Mesendoderm (in vitro differentiated cells): Measurements from ENCODE around the gene PHKG2.
"Not testable (repeated sequence)": the region's sequence is repeated elsewhere in the genome, so short reads cannot be mapped to it uniquely, and the experiment has no call there.

Experiments
- DNase-seq: peaks from one replicate; pipeline ENCODE4 v3.0.0; 2013
- H2AK5ac ChIP-seq: 2 replicates; pipeline ENCODE4 v1.6.1; 2013; ENCODE audit warnings: low read length, inconsistent platforms
- H2BK120ac ChIP-seq: 2 replicates; pipeline ENCODE4 v1.6.1; 2013; ENCODE audit warnings: low read depth, mild to moderate bottlenecking, low read length, moderate library complexity, mixed read lengths
- H2BK15ac ChIP-seq: replicated peaks from 2 replicates; pipeline ENCODE4 v1.6.1; 2013; ENCODE audit warnings: low read depth, mild to moderate bottlenecking, moderate library complexity
- H2BK5ac ChIP-seq: 2 replicates; pipeline ENCODE4 v1.6.1; 2013; ENCODE audit warnings: low read length, inconsistent platforms
- H3K18ac ChIP-seq: 2 replicates; pipeline ENCODE4 v1.6.1; 2013; ENCODE audit warnings: mild to moderate bottlenecking, low read length, mixed read lengths
- H3K23ac ChIP-seq: one replicate; pipeline ENCODE4 v1.6.1; 2013; ENCODE audit warnings: low read length
- H3K27ac ChIP-seq: 2 replicates; pipeline ENCODE4 v1.5.1; 2013; ENCODE audit warnings: low read depth, mild to moderate bottlenecking, inconsistent platforms, low read length, moderate library complexity
- H3K27me3 ChIP-seq: 2 replicates; pipeline ENCODE4 v1.6.1; 2013; ENCODE audit warnings: low read length, control low read depth, mild to moderate bottlenecking, inconsistent platforms; ENCODE audit not compliant: insufficient read depth, poor library complexity
- H3K36me3 ChIP-seq: 2 replicates; pipeline ENCODE4 v1.6.1; 2013; ENCODE audit warnings: low read length, inconsistent platforms; ENCODE audit not compliant: control insufficient read depth, insufficient read depth
- H3K4ac ChIP-seq: one replicate; pipeline ENCODE4 v1.6.1; 2013; ENCODE audit warnings: low read depth, mild to moderate bottlenecking, low read length, moderate library complexity
- H3K4me1 ChIP-seq: 2 replicates; pipeline ENCODE4 v1.6.1; 2013; ENCODE audit warnings: low read depth, low read length, inconsistent platforms; ENCODE audit not compliant: control insufficient read depth
- H3K4me2 ChIP-seq: 2 replicates; pipeline ENCODE4 v1.6.1; 2013; ENCODE audit warnings: low read length
- H3K4me3 ChIP-seq: 2 replicates; pipeline ENCODE4 v1.5.1; 2013; ENCODE audit warnings: mild to moderate bottlenecking, low read length
- H3K56ac ChIP-seq: one replicate; pipeline ENCODE4 v1.6.1; 2013; ENCODE audit warnings: low read length
- H3K79me1 ChIP-seq: 2 replicates; pipeline ENCODE4 v1.6.1; 2013; ENCODE audit warnings: low read length, inconsistent platforms
- H3K79me2 ChIP-seq: 2 replicates; pipeline ENCODE4 v1.6.1; 2013; ENCODE audit warnings: mild to moderate bottlenecking, low read length; ENCODE audit not compliant: control insufficient read depth, insufficient read depth
- H3K9ac ChIP-seq: 2 replicates; pipeline ENCODE4 v1.6.1; 2013; ENCODE audit warnings: low read length, inconsistent platforms
- H4K5ac ChIP-seq: one replicate; pipeline ENCODE4 v1.6.1; 2013; ENCODE audit warnings: low read length
- H4K8ac ChIP-seq: one replicate; pipeline ENCODE4 v1.6.1; 2013; ENCODE audit warnings: low read depth, mild to moderate bottlenecking, control low read depth, low read length, moderate library complexity
- WGBS: extraction: QIAGEN DNeasy Blood & Tissue Kit; methylation state at CpG from one replicate; pipeline ENCODE4 v1.1.7; 2013; ENCODE audit warnings: low lambda C conversion rate, missing lambda C conversion rate; ENCODE audit not compliant: insufficient coverage; ENCODE audit errors: extremely low coverage; 5-methylcytosine and 5-hydroxymethylcytosine counted together

PHKG2 gene

GRCh38 chr16:30703071-30703470 is 45.2 kb upstream of the PHKG2 start:
- not testable (repeated sequence) for H2AK5ac ChIP-seq, DNase-seq, H4K5ac ChIP-seq, H4K8ac ChIP-seq, H3K56ac ChIP-seq, H3K4ac ChIP-seq, H3K4me3 ChIP-seq, H3K23ac ChIP-seq, H2BK15ac ChIP-seq, H3K27me3 ChIP-seq, H3K18ac ChIP-seq, H3K9ac ChIP-seq, H3K4me1 ChIP-seq, H2BK5ac ChIP-seq, H2BK120ac ChIP-seq, H3K27ac ChIP-seq, H3K4me2 ChIP-seq
- peaks cover 11% of the 10 kb centered on the region for H3K79me1 ChIP-seq
- H3K36me3 ChIP-seq = peaks cover 13% of the 10 kb centered on the region
- no CpG with 5 or more reads among the region's 12 CpGs for WGBS
- peaks cover 21% of the 10 kb centered on the region for H3K79me2 ChIP-seq

- peaks cover 21% of the 10 kb centered on the region for H3K79me2 ChIP-seq
- no peak overlapping the region for H2BK5ac ChIP-seq
- no peak overlapping the region for H3K23ac ChIP-seq
- no peak overlapping the region for H2AK5ac ChIP-seq
- H3K18ac ChIP-seq = no peak overlapping the region
- H3K27ac ChIP-seq = no peak overlapping the region
- H4K5ac ChIP-seq = no peak overlapping the region
- H3K56ac ChIP-seq = no peak overlapping the region
- DNase-seq = no peak
- H3K4me2 ChIP-seq = no peak overlapping the region
- no peaks in the 10 kb centered on the region for H3K27me3 ChIP-seq
- no peak overlapping the region for H3K4me3 ChIP-seq
- no peak overlapping the region for H4K8ac ChIP-seq
- peaks cover 3% of the 10 kb centered on the region for H3K4me1 ChIP-seq
- no peak overlapping the region for H3K4ac ChIP-seq
- no CpG with 5 or more reads among the region's 10 CpGs for WGBS
- peaks cover 15% of the 10 kb centered on the region for H3K36me3 ChIP-seq
- no peak overlapping the region for H2BK15ac ChIP-seq
- no peak overlapping the region for H2BK120ac ChIP-seq
- H3K79me1 ChIP-seq = peaks cover 11% of the 10 kb centered on the region
- no peak overlapping the region for H3K9ac ChIP-seq
Observed at GRCh38 chr16:30703971-30704370, 44.3 kb upstream of the PHKG2 start.

GRCh38 chr16:30706046-30706445 is 42.2 kb upstream of the PHKG2 start:
- no CpG with 5 or more reads among the region's 6 CpGs for WGBS

GRCh38 chr16:30710971-30711370 is 37.3 kb upstream of the PHKG2 start:
- Histone ChIP-seq H3K4me1 (no peaks in the 10 kb centered on the region), H4K8ac (no peak overlapping the region), H2BK120ac (no peak overlapping the region), H3K4ac (no peak overlapping the region), H3K79me1 (peaks cover 5% of the 10 kb centered on the region), H3K36me3 (peaks cover 46% of the 10 kb centered on the region), H2BK15ac (no peak overlapping the region), H3K27me3 (no peaks in the 10 kb centered on the region), H4K5ac (no peak overlapping the region), H3K4me3 (no peak overlapping the region), H3K56ac (no peak overlapping the region), H2AK5ac (no peak overlapping the region), H3K27ac (no peak overlapping the region), H2BK5ac (no peak overlapping the region), H3K18ac (no peak overlapping the region), H3K4me2 (no peak overlapping the region), H3K9ac (no peak overlapping the region), H3K23ac (no peak overlapping the region), H3K79me2 (peaks cover 2% of the 10 kb centered on the region)
- no CpG with 5 or more reads among the region's 4 CpGs for WGBS
- no peak for DNase-seq

More at GRCh38 chr16:30706046-30706445, 42.2 kb upstream of the PHKG2 start:
- Histone ChIP-seq H3K79me2 (peaks cover 3% of the 10 kb centered on the region), H4K5ac (no peak overlapping the region), H3K4ac (no peak overlapping the region), H3K4me3 (no peak overlapping the region), H3K79me1 (peaks cover 4% of the 10 kb centered on the region), H4K8ac (no peak overlapping the region), H3K18ac (no peak overlapping the region), H2BK120ac (no peak overlapping the region), H3K4me2 (no peak overlapping the region), H3K36me3 (peaks cover 26% of the 10 kb centered on the region), H3K56ac (no peak overlapping the region), H3K23ac (no peak overlapping the region), H3K9ac (no peak overlapping the region), H3K4me1 (no peaks in the 10 kb centered on the region), H2AK5ac (no peak overlapping the region), H2BK5ac (no peak overlapping the region), H2BK15ac (no peak overlapping the region), H3K27me3 (no peaks in the 10 kb centered on the region), H3K27ac (no peak overlapping the region)
- no peak for DNase-seq

- Histone ChIP-seq H3K4me3 (no peak overlapping the region), H3K27ac (no peak overlapping the region), H2BK15ac (no peak overlapping the region), H4K5ac (no peak overlapping the region), H2AK5ac (no peak overlapping the region), H3K4ac (no peak overlapping the region), H3K23ac (no peak overlapping the region), H3K4me2 (no peak overlapping the region), H3K18ac (no peak overlapping the region), H2BK120ac (no peak overlapping the region), H3K9ac (no peak overlapping the region), H4K8ac (no peak overlapping the region), H3K56ac (no peak overlapping the region), H3K4me1 (no peaks in the 10 kb centered on the region), H3K79me2 (peaks cover 2% of the 10 kb centered on the region), H3K36me3 (peaks cover 50% of the 10 kb centered on the region), H2BK5ac (no peak overlapping the region), H3K27me3 (no peaks in the 10 kb centered on the region), H3K79me1 (peaks cover 5% of the 10 kb centered on the region)
- no peak for DNase-seq
- no CpG with 5 or more reads among the region's 1 CpG for WGBS
Observed at GRCh38 chr16:30711712-30712111, 36.5 kb upstream of the PHKG2 start.

- Histone ChIP-seq H3K9ac (no peak overlapping the region), H2BK15ac (no peak overlapping the region), H3K18ac (no peak overlapping the region), H3K56ac (no peak overlapping the region), H3K23ac (no peak overlapping the region), H3K27me3 (no peaks in the 10 kb centered on the region), H4K8ac (no peak overlapping the region), H3K4me3 (no peak overlapping the region), H3K4me2 (no peak overlapping the region), H3K27ac (no peak overlapping the region), H3K79me1 (peaks cover 1% of the 10 kb centered on the region), H4K5ac (no peak overlapping the region), H2AK5ac (no peak overlapping the region), H3K4me1 (no peaks in the 10 kb centered on the region), H2BK5ac (no peak overlapping the region), H3K4ac (no peak overlapping the region), H2BK120ac (no peak overlapping the region), H3K36me3 (peaks cover 39% of the 10 kb centered on the region), H3K79me2 (peaks cover 2% of the 10 kb centered on the region)
- WGBS = no CpG with 5 or more reads among the region's 17 CpGs
- no peak for DNase-seq
Observed at GRCh38 chr16:30715750-30716445, 32.3 kb upstream of the PHKG2 start.
